ENCODE data around the gene MCTP2.

MCTP2 gene

GRCh38 chr15:94317211-94317610 is 85.8 kb downstream of the MCTP2 start:
- DNase-seq (ENCODE audit: insufficient read length, low spot score) (no peak), FAIRE-seq (no peak)
- no peak for TF ChIP-seq POLR2A (IDR thresholded peaks at IDR 0.05; ENCODE audit: low read depth, low read length)

GRCh38 chr15:94322141-94322540 is 90.8 kb downstream of the MCTP2 start:
- no peak for TF ChIP-seq POLR2A (IDR thresholded peaks at IDR 0.05; ENCODE audit: low read depth, low read length)
- no peak for FAIRE-seq
- no peak for DNase-seq (ENCODE audit: insufficient read length, low spot score)

- no peak for FAIRE-seq
- no peak for DNase-seq (ENCODE audit: insufficient read length, low spot score)
- no peak for TF ChIP-seq POLR2A (IDR thresholded peaks at IDR 0.05; ENCODE audit: low read depth, low read length)
These were observed 91.7 kb downstream of the MCTP2 start for GRCh38 chr15:94323076-94323475.

GRCh38 chr15:94324117-94324826 is 92.9 kb downstream of the MCTP2 start:
- peak; percentile 16 for DNase-seq (ENCODE audit: insufficient read length, low spot score)
- no peak for TF ChIP-seq POLR2A (IDR thresholded peaks at IDR 0.05; ENCODE audit: low read depth, low read length)
- no peak for FAIRE-seq

GRCh38 chr15:94324835-94325767 is 93.7 kb downstream of the MCTP2 start:
- no peak for TF ChIP-seq POLR2A (IDR thresholded peaks at IDR 0.05; ENCODE audit: low read depth, low read length)
- no peak for FAIRE-seq
- no peak for DNase-seq (ENCODE audit: insufficient read length, low spot score)

- FAIRE-seq (no peak), DNase-seq (ENCODE audit: insufficient read length, low spot score) (no peak)
- no peak for TF ChIP-seq POLR2A (IDR thresholded peaks at IDR 0.05; ENCODE audit: low read depth, low read length)
These were observed 96.1 kb downstream of the MCTP2 start for GRCh38 chr15:94327356-94327936.

- no peak for DNase-seq (ENCODE audit: insufficient read length, low spot score)
- no peak for TF ChIP-seq POLR2A (IDR thresholded peaks at IDR 0.05; ENCODE audit: low read depth, low read length)
- no peak for FAIRE-seq
These were observed 100.4 kb downstream of the MCTP2 start for GRCh38 chr15:94331731-94332130.

GRCh38 chr15:94335616-94336015 is 104.3 kb downstream of the MCTP2 start:
- FAIRE-seq (no peak), DNase-seq (ENCODE audit: insufficient read length, low spot score) (no peak)
- no peak for TF ChIP-seq POLR2A (IDR thresholded peaks at IDR 0.05; ENCODE audit: low read depth, low read length)

- DNase-seq (ENCODE audit: insufficient read length, low spot score), result no peak
- FAIRE-seq, result no peak
- no peak for TF ChIP-seq POLR2A (IDR thresholded peaks at IDR 0.05; ENCODE audit: low read depth, low read length)
These were observed 105.6 kb downstream of the MCTP2 start for GRCh38 chr15:94336817-94337467.

- FAIRE-seq, result no peak
- DNase-seq (ENCODE audit: insufficient read length, low spot score), result no peak
These were observed 107.0 kb downstream of the MCTP2 start for GRCh38 chr15:94338243-94338846.

GRCh38 chr15:94346282-94346681 is 114.9 kb downstream of the MCTP2 start:
- DNase-seq (ENCODE audit: insufficient read length, low spot score), result no peak
- no peak for FAIRE-seq
- no peak for TF ChIP-seq POLR2A (IDR thresholded peaks at IDR 0.05; ENCODE audit: low read depth, low read length)

More at GRCh38 chr15:94338243-94338846, 107.0 kb downstream of the MCTP2 start:
- TF ChIP-seq POLR2A (IDR thresholded peaks at IDR 0.05; ENCODE audit: low read depth, low read length), result no peak

GRCh38 chr15:94348084-94348483 is 116.7 kb downstream of the MCTP2 start:
- TF ChIP-seq POLR2A (IDR thresholded peaks at IDR 0.05; ENCODE audit: low read depth, low read length), result no peak
- DNase-seq (ENCODE audit: insufficient read length, low spot score) (no peak), FAIRE-seq (no peak)

GRCh38 chr15:94351031-94351535 is 119.7 kb downstream of the MCTP2 start:
- DNase-seq (ENCODE audit: insufficient read length, low spot score) (no peak), FAIRE-seq (no peak)
- no peak for TF ChIP-seq POLR2A (IDR thresholded peaks at IDR 0.05; ENCODE audit: low read depth, low read length)
